NT2/D1 (cell line): ENCODE data around the gene ARHGAP10.

ENCODE experiments used
- YY1 ChIP-seq: IDR thresholded peaks from 2 replicates; pipeline ENCODE4 v1.6.1; 2011; ENCODE audit not compliant: insufficient read length, insufficient read depth
- ZNF274 ChIP-seq: IDR thresholded peaks from 2 replicates; pipeline ENCODE4 v1.6.1; 2011; ENCODE audit warnings: mild to moderate bottlenecking, low read depth, low read length

DNA sequence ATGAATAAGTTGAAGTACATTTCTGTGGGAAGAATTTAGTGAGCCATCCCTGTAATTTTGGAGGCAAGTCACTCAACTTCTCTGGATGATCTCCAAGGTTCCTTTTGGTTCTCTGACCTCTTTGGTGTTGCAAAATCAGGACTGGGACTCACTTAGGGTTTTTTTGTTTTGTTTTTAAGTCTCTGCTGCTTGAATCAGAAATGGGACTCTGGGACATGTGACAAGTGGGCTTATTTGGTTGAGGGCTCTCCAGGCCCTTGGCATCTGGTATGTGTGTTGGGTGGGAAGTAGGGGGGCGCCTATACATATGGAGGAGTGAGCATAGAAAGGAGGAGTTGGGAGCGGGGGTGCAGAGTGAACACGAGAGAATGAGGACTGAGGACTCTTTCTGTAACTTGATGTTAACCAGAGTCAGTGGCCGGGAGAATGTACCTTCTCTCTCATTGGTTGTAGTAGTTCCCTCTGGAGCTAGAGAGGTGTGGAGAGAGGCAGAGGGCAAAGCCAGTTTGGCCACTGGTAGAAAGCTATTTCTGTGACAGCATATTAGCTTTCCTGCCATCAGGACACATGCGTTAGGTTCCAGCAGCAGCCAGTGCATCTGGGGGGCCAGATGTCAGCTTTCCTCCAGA is 1.9 kb downstream of the ARHGAP10 start:
- TF ChIP-seq ZNF274: no peak
- TF ChIP-seq YY1: no peak
